Peyer's patch (tissue), 4 donors: ENCODE results near the gene LECT2.

ENCODE experiments used
- POLR2A ChIP-seq, 2 donors: fragments of 450-650 bp; IDR thresholded peaks; one replicate each; pipeline ENCODE4 v1.5.1; 2017; ENCODE audit warnings: antibody characterized with exemption in 2 of 2, mild to moderate bottlenecking in 2 of 2, moderate library complexity in 2 of 2
- TF ChIP-seq, protein P1 (sequence below), 6 experiments: fragments of 450-650 bp in 4 of 6; fragments of 200-600 bp in 2 of 6; sonication (generic) in 1 of 6; IDR thresholded peaks; one replicate each; pipeline ENCODE4 v1.5.1; 2017 to 2019; ENCODE audit warnings: antibody characterized with exemption in 6 of 6, mild to moderate bottlenecking in 3 of 6, moderate library complexity in 1 of 6

DNA sequence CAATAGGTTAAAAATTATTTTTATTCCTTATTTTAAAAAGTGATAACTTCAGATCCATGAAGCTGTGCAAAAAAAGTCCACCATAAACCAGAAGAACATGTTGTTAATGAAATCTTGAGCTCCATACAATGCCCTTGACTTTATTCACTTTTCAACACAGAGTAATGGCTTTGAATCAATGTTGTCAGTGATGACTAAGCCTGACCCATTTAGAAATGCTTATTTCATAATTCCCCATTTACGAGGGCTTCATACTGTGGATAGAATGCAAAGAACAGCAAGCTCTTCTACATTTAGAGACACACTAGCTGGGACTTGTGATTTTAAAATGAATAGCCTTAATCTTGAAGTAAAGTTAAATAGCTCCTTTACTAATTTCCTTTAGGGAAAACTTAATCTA, 33.4 kb downstream of the LECT2 start:
- TF ChIP-seq, protein P1, sequence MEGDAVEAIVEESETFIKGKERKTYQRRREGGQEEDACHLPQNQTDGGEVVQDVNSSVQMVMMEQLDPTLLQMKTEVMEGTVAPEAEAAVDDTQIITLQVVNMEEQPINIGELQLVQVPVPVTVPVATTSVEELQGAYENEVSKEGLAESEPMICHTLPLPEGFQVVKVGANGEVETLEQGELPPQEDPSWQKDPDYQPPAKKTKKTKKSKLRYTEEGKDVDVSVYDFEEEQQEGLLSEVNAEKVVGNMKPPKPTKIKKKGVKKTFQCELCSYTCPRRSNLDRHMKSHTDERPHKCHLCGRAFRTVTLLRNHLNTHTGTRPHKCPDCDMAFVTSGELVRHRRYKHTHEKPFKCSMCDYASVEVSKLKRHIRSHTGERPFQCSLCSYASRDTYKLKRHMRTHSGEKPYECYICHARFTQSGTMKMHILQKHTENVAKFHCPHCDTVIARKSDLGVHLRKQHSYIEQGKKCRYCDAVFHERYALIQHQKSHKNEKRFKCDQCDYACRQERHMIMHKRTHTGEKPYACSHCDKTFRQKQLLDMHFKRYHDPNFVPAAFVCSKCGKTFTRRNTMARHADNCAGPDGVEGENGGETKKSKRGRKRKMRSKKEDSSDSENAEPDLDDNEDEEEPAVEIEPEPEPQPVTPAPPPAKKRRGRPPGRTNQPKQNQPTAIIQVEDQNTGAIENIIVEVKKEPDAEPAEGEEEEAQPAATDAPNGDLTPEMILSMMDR (IDR thresholded peaks at IDR 0.05), result no peak
- TF ChIP-seq POLR2A (IDR thresholded peaks at IDR 0.05), result no peak
